ENCODE data around the gene BCL11B.

DNA sequence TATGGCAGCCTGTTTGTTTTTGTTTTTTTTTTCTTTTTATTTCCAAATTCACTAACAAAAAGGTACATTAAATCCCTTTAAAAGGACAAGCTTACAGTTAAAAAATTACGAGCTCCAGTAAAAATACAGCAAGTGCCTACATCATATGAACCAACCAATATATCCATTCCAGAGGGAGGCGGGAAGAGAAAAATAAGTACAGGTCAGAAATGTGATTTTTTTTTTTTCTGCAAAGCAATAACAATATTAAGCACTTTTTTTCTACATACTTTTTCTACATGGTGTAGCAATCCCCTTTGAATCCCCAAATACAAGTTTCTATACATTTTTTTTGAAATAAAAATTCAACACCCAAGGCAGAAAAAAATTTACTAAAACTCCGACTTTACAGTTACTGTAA is 100.6 kb downstream of the BCL11B start:
- TF ChIP-seq, protein P1, sequence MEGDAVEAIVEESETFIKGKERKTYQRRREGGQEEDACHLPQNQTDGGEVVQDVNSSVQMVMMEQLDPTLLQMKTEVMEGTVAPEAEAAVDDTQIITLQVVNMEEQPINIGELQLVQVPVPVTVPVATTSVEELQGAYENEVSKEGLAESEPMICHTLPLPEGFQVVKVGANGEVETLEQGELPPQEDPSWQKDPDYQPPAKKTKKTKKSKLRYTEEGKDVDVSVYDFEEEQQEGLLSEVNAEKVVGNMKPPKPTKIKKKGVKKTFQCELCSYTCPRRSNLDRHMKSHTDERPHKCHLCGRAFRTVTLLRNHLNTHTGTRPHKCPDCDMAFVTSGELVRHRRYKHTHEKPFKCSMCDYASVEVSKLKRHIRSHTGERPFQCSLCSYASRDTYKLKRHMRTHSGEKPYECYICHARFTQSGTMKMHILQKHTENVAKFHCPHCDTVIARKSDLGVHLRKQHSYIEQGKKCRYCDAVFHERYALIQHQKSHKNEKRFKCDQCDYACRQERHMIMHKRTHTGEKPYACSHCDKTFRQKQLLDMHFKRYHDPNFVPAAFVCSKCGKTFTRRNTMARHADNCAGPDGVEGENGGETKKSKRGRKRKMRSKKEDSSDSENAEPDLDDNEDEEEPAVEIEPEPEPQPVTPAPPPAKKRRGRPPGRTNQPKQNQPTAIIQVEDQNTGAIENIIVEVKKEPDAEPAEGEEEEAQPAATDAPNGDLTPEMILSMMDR (IDR thresholded peaks at IDR 0.05), result no peak
- no peak for TF ChIP-seq POLR2A (IDR thresholded peaks at IDR 0.05)

Measured in Peyer's patch (tissue), 4 donors.